Stimulated activated CD8-positive, alpha-beta memory T cell treated with anti-CD3 and anti-CD28 coated beads, Interleukin-7, amount 100 ng/mL, for 24 hours (primary cell): ENCODE data around the gene KRTAP3-2.
"Not testable (repeated sequence)": the region's sequence is repeated elsewhere in the genome, so short reads cannot be mapped to it uniquely, and the experiment has no call there.

ENCODE experiments used
- DNase-seq: peaks from one replicate; pipeline ENCODE4 v3.0.0-alpha.2; 2020; ENCODE audit warnings: low read depth

KRTAP3-2 gene

DNA sequence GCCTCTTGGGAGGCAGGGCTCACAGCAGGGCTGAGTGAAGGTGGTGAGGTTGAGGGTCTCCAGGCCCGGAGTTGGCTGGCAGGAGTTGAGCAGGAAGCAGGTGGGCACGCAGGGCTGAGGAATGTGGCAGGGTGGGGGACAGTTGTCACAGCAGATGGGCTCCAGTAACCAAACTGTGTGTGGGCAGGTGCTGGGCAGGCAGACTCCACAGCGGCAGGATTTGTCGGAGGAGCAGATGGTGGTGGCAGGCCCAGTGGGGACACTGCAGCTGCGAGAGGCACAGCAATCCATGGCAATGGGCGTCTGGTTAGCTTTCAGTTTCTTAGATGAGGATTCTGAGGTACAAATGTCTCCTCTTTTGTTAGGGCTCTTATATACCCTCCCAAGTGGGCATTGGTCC lies at the start of gene KRTAP3-2:
Gene KRTAP3-2, minus strand, starts transcription at position 344 of the 400 bp plus-strand sequence. Its CDS starts 53 bp downstream, at position 291.
- not testable (repeated sequence) for DNase-seq

DNA sequence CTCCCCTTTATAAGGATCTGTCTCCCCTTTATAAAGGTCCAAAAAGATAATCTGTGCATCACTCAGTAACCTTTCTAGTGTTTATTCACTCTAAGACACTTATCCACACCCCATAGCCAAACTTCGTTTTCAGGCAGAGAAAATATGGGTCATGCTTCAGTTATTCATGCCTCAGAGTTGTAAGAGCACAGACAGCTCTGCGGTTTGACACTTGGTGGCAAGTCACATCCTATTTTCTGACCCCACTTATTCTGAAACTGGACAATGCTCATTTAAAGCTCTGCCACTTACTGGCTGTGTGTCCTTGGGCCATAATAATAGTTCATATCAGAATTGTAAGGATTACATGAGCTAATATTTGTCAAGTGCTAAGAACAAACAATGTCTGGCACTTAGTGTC lies 49.4 kb upstream of the KRTAP3-2 start:
- DNase-seq, result no peak

DNA sequence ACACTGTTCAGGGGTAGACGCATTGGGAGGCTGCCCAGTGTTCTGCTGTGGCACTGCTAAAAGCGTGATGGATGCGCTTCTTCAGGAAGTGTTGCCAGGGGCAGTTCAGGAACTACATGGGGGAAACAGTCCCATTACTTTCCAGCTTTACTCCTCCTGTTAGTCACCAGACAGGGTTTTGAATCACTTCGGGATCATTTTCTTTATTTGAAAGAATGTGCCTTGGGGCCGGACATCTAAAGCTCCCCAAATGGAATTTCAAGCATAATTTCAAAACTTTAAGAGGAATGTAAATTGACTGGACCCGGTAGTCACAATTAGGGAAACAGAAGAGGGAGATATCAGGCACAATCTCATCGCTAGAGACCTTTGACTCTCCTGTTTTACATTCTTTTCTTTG lies 48.7 kb upstream of the KRTAP3-2 start:
- no peak for DNase-seq

DNA sequence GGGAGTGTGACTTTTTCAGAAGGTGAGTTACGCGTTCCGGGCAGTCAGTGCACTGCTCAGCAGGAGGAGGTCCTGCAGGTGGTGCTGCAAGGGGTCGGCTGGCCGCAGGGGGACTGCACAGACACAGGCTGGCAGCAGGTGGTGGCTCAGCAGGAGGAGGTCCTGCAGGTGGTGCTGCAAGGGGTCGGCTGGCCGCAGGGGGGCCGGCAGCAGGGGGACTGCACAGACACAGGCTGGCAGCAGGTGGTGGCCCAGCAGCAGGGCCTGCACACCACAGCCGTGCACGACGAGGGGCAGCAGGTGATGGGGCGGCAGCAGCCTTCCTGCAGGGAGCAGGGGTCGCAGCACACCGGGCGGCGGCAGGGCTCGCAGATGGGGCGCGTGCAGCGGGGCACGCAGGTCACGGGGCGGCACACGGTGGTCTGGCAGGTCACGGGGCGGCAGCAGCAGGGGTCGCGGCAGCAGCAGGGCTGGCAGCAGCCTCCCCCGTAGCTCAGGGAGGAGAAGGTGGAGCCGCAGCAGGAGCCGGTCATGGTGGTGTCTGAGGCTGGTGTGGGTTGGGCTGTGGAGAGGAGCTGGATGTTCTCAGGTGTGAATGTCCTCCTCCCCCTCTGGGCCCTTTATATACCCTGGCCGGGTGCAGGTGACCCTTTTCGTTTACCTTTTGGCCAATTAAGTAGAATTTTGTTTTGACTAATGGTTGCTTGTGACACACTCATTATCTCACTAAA lies 47.2 kb upstream of the KRTAP3-2 start, which contains the start of gene KRTAP2-1:
Gene KRTAP2-1, minus strand, starts transcription at position 582 of the 731 bp plus-strand sequence. Its CDS starts 49 bp downstream, at position 533.
- not testable (repeated sequence) for DNase-seq

DNA sequence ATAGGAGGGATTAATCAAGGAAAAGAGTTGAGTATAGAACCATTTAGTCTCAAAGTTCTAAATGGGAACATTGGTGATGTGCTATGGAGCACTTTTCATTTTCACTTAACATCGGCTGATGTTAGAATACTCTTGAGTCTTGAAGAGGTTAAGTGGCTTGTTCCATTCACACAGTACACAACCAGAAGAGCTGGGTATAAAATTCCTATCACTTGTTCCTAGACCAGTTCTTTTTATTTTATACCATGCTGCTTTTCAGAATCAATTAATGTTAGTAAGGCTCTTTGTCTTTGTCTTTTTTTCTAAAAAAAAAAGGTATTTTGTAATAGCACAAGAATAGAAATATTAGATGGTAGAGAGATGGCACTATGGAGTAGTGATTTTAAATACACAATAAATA lies 43.2 kb upstream of the KRTAP3-2 start:
- no peak for DNase-seq

DNA sequence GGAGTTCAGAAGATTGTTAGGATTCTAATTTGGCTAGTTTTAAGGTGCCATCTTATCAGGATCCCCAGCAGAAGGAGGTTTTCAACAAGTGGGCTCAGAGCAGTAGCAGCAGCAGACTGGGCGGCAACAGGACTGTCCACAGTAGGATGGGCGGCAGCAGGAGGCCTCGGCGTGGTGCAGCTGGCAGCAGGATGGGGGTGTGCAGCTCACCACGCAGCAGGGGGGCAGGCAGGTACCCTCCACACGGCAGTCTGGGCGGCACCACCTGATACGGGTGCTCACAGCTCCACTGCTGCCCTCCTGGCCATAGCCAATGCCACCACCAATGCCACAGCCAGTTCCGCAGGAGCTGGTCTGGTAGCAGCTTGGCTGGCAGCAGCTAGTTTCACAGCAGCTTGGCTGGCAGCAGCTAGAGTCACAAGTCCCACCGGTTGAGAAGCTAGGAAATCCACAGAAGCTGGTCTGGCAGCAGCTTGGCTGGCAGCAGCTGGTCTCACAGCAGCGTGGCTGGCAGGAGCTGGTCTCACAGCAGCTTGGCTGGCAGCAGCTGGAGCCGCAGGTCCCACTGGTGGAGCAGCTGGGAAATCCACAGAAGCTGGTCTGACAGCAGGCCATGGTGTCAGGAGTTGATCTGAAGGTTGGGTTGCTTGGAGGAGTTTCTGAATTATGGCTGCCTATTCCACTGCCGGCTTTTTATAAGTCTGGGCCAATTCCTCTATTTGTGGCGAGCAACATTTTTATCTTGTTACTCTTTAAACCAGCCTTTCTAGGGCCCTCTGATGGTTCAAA lies 41.3 kb upstream of the KRTAP3-2 start, which contains the start of gene KRTAP1-1:
Gene KRTAP1-1, minus strand, starts transcription at position 668 of the 789 bp plus-strand sequence. Its CDS starts 53 bp downstream, at position 615.
- DNase-seq, result not testable (repeated sequence)

DNA sequence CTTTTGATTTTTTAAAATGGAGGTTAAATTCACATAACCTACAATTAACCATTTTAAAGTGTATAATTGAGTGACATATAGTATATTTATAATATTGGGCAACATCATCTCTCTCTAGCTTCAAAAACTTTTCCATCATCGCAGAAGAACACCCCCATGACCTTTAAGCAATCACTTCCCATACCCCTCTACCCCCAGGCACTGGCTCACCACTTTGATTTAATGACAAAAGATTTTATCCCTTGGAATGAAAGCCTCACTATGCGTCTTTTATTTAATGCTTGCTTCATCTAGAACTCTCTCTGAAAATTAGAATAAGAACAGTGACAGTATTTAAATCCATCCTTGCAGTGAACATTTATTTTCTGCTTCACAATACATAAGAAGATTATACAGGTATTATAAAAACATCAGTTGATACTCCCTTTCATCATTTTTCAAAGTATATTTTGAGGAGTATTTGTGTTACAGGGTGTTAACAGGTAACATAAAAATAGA lies 38.2 kb upstream of the KRTAP3-2 start:
- DNase-seq, result no peak

DNA sequence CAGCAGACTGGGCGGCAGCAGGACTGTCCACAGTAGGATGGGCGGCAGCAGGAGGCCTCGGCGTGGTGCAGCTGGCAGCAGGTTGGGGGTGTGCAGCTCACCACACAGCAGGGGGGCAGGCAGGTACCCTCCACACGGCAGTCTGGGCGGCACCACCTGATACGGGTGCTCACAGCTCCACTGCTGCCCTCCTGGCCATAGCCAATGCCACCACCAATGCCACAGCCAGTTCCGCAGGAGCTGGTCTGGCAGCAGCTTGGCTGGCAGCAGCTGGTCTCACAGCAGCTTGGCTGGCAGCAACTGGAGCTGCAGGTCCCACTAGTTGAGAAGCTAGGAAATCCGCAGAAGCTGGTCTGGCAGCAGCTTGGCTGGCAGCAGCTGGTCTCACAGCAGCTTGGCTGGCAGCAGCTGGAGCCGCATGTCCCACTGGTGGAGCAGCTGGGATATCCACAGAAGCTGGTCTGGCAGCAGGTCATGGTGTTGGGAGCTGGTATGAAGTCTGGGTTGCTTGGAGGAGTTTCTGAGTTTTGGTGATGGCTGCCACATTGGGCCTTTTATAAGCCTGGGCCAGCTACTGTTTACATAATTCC lies 34.7 kb upstream of the KRTAP3-2 start, which contains the start of gene KRTAP1-3:
Gene KRTAP1-3, minus strand, starts transcription at position 529 of the 590 bp plus-strand sequence. Its CDS starts 53 bp downstream, at position 476.
- not testable (repeated sequence) for DNase-seq

DNA sequence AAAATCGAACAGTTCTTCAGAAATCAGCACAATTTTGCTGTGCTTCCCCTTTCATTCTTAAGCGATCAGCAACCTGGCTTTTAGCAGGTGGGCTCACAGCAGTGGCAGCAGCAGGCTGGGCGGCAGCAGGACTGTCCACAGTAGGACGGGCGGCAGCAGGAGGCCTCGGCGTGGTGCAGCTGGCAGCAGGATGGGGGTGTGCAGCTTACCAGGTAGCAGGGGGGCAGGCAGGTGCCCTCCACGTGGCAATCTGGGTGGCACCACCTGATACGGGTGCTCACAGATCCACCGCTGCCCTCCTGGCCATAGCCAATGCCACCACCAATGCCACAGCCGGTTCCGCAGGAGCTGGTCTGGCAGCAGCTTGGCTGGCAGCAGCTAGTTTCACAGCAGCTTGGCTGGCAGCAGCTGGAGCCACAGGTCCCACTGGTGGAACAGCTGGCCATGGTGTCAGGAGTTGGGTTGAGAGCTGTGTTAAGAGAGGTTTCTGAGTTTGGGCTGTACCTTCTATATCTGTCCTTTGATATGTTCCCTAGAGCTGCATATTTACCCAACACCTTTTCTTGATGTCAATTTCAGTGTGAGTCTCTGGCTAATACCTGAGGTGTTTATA lies 30.0 kb upstream of the KRTAP3-2 start, which contains the start of gene KRTAP1-4:
Gene KRTAP1-4, minus strand, starts transcription at position 563 of the 613 bp plus-strand sequence. Its CDS starts 117 bp downstream, at position 446.
- no peak for DNase-seq

DNA sequence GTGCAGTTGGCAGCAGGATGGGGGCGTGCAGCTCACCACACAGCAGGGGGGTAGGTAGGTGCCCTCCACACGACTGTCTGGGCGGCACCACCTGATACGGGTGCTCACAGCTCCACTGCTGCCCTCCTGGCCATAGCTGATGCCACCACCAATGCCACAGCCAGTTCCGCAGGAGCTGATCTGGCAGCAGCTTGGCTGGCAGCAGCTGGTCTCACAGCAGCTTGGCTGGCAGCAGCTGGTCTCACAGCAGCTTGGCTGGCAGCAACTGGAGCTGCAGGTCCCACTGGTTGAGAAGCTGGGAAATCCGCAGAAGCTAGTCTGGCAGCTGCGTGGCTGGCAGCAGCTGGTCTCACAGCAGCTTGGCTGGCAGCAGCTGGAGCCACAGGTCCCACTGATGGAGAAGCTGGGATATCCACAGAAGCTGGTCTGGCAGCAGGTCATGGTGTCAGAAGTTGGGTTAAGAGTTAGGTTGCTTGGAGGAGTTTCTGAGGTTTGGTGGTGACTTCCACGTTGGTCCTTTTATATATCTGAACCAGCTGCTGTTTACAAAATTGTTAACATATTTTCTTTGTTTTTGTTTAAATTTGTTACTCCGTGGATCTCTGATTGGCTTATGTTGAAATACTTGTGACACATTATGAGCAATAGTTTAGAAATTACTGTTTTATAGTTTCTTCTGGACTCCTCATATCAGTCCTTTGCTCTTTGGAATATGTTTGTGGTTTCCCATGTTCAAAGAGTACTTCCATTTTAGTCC lies 27.2 kb upstream of the KRTAP3-2 start, which contains the start of gene KRTAP1-5:
Gene KRTAP1-5, minus strand, starts transcription at position 494 of the 757 bp plus-strand sequence. Its CDS starts 53 bp downstream, at position 441.
- DNase-seq, result no peak

DNA sequence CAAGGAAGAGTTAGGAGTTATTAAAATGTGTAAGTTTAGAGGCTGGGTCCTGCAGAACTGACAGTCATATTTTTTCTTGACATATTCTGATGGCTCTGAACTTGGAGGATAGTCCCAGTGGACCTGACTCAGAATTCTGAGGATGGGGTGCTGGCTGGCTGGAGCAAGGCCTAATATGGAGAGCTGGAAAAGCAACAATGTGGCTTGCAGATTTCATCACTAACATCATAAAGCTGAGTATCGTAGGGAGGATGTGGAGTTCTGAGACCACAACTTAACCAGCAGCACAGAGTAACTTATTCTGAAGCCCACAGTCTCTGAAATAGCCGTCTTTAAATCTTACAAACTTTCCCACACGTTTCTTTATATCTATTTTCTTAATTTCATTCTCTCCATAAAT lies 25.0 kb upstream of the KRTAP3-2 start:
- no peak for DNase-seq

DNA sequence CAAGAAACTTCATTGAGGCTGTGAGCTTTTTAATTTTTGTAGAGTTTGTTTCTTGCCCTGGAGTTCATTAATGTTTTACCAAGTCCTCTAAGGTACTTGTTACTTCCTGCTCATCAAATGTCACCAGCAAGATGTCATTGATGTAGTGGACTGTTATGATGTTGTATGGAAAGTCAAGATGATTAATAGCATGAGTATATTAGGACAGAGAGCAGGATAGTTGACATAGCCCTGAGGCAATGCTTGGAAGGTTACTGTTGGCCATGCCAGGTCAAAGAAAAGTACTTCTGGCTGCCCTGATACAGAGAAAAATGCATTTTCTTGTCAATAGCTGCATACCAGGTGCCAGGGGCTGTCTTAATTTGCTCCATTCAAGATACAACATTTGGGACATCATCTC lies 20.6 kb upstream of the KRTAP3-2 start:
- DNase-seq, result no peak

DNA sequence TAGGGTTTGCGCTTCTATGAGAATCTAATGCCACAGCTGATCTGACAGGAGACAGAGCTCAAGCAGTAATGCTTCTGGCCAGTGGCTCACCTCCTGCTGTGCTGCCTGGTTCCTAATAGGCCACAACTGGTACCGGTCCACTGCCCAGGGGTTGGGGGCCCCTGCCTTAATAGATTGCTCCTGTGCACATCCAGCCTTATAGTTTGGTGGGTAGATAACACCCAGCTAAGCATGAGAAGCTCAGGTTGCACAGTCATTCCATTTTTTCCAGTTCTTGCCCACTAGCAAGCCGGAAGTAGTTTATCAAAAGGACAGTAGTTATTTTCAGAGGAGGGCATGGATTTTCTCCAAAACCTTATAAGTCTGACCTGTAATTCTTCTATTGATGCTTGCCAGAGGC lies 19.7 kb upstream of the KRTAP3-2 start:
- no peak for DNase-seq

DNA sequence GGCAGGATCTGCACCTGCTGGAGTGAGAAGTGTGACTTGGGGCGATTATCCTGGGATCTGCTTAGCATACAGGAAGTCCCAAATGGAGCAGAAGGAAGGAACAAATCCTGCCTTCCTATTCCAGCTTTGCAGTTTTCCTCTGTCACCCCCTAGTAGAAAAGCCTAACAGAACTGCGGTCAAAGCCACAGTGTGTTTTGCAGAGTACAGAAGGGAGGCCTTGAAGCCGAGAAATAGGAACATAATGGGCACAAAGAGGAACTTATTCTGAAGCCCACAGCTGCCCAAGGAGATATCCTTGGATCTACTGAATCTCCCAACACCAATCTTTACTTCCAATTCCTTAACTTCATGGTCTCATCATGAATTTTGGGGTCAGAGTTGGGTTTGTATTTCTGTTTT lies 18.8 kb upstream of the KRTAP3-2 start:
- no peak for DNase-seq

DNA sequence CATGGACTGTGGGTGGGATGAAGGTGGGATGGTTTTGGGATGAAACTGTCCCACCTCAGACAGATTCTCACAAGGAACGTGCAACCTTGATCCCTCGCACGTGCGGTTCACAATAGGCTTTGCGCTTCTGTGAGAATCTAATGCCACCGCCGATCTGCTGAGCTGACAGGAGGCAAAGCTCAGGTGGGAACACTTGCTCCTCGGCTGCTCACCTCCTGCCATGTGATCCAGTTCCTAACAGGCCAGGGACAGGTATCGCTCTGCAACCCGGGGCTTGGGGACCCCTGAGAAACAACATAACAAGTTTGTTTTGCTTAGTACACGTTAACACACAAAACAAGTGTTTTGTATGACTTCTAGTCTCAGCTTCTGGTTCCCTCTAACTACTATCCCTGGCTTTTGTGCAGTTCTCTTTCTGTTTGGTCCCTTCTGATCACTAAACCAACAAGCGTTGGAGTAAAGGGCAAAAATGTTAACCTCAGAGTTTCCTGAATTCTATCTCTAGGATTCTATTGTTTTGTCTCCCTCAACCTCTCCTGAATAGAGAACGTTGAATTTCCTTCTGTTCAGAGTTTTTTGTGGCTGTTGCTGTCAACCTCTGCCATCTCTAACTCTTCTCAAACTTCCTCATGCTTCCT lies 17.0 kb upstream of the KRTAP3-2 start:
- DNase-seq, result no peak

DNA sequence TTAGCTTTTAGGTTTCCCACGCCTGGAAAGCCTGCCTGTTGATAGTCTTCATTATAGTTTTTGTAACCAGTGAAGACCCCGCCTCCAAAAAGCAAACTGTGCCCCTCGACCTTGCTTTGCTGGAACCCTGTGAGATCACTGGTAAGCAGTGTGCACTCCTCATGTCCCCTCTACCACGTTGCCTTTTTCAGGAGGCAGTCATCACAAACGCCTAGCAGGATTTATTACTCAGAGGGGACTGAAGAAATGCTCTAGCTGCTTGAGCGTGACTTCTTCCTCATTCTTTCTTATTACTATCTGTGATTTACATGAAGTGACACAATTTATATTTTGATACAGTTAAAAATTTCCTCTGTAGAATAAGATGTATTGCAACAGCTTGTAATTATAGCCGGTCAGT lies 15.7 kb upstream of the KRTAP3-2 start:
- DNase-seq, result no peak

DNA sequence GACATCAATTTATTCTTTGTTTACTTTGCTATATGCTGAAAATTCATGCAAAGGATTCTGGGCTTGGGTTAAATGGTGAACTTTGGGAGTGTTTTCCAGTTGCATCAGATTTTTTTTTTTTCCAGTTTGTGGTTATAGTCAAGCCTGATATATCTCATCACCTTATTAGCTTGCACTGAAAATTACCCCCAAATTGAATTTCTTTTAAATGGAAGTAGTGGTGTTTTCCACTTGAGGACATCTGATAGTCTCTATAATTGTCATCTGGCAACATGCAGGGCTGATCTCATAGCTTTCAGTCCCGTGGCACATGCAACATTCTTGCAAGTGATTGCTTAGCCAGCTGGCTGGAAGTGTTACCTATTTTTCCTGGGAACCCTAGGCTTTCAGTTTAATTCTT lies 13.9 kb upstream of the KRTAP3-2 start:
- no peak for DNase-seq

DNA sequence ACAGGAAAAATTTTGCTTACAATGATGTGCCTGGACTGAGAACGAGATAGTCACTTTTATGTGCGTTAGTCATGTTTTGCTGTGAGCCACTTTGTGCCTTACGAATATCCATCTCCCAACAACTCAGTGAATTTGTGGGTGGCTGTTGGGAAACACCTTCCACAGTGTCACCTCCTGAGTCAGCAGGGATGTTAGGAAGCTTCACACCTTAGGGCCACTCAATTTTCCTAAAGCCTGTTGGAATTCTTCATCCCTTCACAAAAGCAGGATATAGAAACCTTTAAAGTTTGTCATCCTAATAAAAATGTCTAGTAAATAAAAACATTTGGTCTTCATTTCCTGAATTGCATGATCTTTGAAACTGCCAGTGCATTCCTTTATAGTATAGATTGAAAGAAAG lies 13.5 kb upstream of the KRTAP3-2 start:
- no peak for DNase-seq

DNA sequence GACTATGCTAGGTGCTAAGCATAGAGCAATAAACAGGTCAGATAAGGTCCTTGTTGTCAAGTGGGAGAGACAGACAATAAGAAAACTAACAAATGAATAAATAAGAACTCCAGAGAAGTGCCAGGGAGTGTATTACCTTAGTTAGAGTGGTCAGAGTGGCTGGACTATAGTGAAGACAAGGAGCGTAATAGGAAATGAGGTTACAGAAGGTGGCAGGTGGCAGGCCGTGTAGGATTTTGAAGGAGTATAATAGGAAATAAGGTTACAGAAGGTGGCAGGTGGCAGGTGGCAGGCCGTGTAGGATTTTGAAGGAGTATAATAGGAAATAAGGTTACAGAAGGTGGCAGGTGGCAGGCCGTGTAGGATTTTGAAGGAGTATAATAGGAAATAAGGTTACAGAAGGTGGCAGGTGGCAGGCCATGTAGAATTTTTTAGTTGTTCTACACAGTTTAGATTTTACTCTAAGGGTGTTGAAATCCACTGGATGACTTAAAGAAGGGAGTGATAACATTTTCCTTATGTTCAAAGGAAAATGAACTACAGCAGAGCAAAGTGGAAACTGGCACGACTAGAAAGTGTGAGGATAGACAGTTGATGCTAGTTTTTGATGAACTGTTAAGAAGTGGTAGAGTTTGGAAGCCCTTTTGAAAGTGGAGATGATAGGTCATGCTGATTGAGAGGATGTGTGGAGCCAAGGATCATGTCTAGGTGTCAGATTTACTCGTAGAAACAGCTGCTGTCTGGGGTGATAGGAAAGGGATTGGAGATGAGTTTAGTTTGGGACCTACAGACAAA lies 12.8 kb upstream of the KRTAP3-2 start:
- DNase-seq, result no peak
